ENCODE data around the gene PPP1R16B.

PPP1R16B gene

GRCh38 chr20:38818113-38819065, 12.9 kb downstream of the PPP1R16B start:
- TF ChIP-seq, protein P1, sequence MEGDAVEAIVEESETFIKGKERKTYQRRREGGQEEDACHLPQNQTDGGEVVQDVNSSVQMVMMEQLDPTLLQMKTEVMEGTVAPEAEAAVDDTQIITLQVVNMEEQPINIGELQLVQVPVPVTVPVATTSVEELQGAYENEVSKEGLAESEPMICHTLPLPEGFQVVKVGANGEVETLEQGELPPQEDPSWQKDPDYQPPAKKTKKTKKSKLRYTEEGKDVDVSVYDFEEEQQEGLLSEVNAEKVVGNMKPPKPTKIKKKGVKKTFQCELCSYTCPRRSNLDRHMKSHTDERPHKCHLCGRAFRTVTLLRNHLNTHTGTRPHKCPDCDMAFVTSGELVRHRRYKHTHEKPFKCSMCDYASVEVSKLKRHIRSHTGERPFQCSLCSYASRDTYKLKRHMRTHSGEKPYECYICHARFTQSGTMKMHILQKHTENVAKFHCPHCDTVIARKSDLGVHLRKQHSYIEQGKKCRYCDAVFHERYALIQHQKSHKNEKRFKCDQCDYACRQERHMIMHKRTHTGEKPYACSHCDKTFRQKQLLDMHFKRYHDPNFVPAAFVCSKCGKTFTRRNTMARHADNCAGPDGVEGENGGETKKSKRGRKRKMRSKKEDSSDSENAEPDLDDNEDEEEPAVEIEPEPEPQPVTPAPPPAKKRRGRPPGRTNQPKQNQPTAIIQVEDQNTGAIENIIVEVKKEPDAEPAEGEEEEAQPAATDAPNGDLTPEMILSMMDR (IDR thresholded peaks at IDR 0.05; ENCODE audit: control extremely low read depth, extremely low read depth, low read depth, missing control alignments): no peak
- CTCF ChIA-PET: interaction anchor here (0.8 to 1.7 kb wide), 7 partner anchors 9 to 108 kb away, joined by 3 to 5 read pairs (median 3); partner anchors contain the start of gene FAM83D
- no peak for DNase-seq (ENCODE audit: extremely low spot score)
- POLR2A ChIA-PET: interaction anchor here (0.6 to 0.7 kb wide), 3 partner anchors 8 to 85 kb away, joined by 3 to 5 read pairs (median 4); no protein-coding TSS in a partner anchor

GRCh38 chr20:38825571-38825900, 20.0 kb downstream of the PPP1R16B start:
- TF ChIP-seq, protein P1 (IDR thresholded peaks at IDR 0.05; ENCODE audit: control extremely low read depth, extremely low read depth, low read depth, missing control alignments): no peak
- no peak for DNase-seq (ENCODE audit: extremely low spot score)
- CTCF ChIA-PET: interaction anchor here (1.1 to 1.7 kb wide), 4 partner anchors 9 to 43 kb away, joined by 3 to 4 read pairs (median 3); no protein-coding TSS in a partner anchor
- POLR2A ChIA-PET: no interaction called here

DNA sequence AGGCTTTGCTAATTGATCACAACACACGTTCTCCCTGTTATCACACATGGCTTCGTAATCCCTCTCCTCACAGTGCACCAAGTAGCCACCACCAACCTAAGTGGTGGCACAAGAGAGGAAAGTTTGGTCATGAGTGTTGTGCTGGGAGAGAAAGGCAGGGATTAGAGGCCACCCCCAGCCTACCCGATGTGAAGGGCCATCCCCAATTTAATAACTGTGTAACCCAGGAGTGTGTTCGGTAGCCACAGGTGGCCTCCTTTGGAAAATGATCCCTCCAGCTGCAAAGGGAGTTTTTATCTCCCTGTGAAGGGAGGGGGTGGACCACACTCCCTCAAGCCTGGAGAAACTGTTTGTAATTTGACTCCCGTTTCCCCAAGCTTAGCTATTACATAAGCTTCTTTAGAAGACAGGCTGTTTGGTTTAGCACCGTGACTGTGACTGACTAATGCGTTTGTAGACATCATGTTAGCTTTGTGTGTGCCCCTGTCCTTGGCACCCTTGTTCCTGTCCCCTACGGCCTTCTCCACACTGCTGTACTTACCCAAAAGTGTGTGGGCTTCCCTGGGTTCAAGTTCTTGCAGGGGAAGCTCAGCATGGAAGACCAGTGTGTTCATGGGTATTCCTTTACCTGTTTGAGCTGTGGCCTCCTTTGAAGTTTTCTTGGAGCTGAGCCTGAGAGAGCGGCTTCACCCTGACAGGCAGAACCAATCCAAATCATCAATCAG, 20.6 kb downstream of the PPP1R16B start:
- TF ChIP-seq, protein P1 (IDR thresholded peaks at IDR 0.05; ENCODE audit: control extremely low read depth, extremely low read depth, low read depth, missing control alignments): no peak
- no peak for DNase-seq (ENCODE audit: extremely low spot score)
- ChIA-PET POLR2A (no interaction called here), CTCF (interaction anchor here (1.1 to 2.0 kb wide), 7 partner anchors 8 to 53 kb away, joined by 3 to 9 read pairs (median 3); no protein-coding TSS in a partner anchor)

DNA sequence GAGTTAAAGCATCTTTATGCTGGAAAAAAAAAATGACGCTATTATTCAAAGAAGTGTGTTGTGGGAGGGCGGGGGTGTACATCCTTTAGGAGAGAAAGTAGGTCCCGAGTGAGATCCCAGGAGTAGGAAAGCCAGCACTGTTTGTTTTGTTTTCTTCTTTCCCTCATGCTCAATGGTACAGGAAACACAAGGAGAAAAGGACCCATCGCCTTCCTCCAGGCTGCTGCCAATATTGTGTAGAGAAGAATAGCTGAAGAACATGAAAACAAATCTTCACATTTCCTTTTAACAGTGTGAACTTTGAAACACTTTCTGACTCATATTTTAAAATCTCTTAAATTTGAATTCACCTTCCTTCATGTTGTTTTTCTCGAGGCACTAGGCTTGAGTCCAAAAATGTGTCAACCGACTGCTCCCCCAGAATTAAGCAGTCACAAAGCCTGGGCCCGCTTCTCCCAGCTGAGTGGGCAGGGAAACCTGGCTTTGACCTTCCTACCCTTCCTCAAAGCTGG, 22.3 kb downstream of the PPP1R16B start:
- TF ChIP-seq, protein P1 (IDR thresholded peaks at IDR 0.05; ENCODE audit: control extremely low read depth, extremely low read depth, low read depth, missing control alignments): no peak
- CTCF ChIA-PET: interaction anchor here (1.0 to 2.0 kb wide), 5 partner anchors 9 to 52 kb away, joined by 3 to 9 read pairs (median 4); no protein-coding TSS in a partner anchor
- POLR2A ChIA-PET: no interaction called here
- no peak for DNase-seq (ENCODE audit: extremely low spot score)

DNA sequence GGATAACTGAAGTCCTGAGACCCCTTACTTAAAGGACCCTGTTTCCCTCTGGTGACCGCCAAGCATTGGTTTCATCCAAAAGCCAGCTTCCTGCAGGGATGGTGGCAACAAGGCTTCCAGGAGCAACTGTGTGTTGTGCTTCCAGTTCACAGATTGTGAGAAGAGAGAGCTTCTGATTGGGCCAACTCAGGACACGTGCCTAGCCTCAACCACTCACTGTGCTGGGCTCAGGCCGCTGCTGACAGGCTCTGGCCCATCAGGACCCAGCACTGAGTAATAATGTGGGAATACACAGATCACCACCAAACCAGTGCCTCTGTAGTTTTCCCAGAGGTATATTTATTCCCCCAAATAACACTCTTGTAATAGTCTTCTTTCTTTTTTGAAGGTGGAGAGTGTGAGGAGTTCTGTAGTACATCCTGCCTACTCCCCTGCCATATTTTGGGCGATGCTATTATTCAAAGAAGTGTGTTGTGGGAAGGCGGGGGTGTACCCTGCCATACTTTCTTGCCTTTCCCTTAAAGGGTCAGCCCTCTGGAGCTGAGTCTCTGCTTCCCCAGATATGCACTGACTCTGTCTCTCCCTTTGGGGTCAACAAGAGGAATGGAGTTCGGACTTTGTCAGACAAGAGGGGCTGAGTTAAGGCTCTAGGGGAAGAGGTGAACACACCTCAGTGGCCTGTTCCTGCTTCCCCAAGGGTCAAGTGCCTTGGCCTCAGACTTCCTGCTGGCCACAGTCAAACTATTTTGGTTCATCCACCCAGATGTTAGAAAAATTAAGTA, 23.2 kb downstream of the PPP1R16B start:
- TF ChIP-seq, protein P1 (IDR thresholded peaks at IDR 0.05; ENCODE audit: control extremely low read depth, extremely low read depth, low read depth, missing control alignments): no peak
- DNase-seq (ENCODE audit: extremely low spot score): no peak
- CTCF ChIA-PET: interaction anchor here (1.0 to 2.0 kb wide), 6 partner anchors 8 to 64 kb away, joined by 3 to 9 read pairs (median 4); no protein-coding TSS in a partner anchor
- POLR2A ChIA-PET: no interaction called here

Data from GM10248 (cell line).